CD4-positive, alpha-beta T cell treated with Interleukin-2 at 100 ng/mL for 4 hours (primary cell): Measurements from ENCODE around the gene DOCK11.
"Not testable (repeated sequence)": the region's sequence is repeated elsewhere in the genome, so short reads cannot be mapped to it uniquely, and the experiment has no call there.

Experiments
- DNase-seq: peaks from one replicate; pipeline ENCODE4 v3.0.0-alpha.2; 2020; ENCODE audit warnings: low spot score

Gene DOCK11

DNA sequence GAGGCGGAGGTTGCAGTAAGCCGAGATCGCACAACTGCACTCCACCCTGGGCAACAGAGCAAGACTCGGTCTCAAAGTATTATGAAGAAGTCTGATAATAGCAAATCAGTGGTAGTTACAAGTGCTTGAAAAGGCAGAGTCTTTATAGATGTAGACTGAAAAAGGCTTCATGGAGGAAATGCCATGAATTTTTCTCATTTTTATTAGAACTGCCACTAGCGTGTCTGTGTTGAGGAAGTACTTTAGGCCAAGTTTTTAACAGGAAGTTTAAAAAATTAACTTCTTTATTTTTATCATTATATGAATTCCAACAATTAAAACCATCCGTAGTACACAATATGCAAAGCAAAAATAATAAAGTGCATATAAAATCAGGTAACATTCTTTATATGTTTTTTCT is 199.0 kb downstream of the DOCK11 start:
- no peak for DNase-seq

DNA sequence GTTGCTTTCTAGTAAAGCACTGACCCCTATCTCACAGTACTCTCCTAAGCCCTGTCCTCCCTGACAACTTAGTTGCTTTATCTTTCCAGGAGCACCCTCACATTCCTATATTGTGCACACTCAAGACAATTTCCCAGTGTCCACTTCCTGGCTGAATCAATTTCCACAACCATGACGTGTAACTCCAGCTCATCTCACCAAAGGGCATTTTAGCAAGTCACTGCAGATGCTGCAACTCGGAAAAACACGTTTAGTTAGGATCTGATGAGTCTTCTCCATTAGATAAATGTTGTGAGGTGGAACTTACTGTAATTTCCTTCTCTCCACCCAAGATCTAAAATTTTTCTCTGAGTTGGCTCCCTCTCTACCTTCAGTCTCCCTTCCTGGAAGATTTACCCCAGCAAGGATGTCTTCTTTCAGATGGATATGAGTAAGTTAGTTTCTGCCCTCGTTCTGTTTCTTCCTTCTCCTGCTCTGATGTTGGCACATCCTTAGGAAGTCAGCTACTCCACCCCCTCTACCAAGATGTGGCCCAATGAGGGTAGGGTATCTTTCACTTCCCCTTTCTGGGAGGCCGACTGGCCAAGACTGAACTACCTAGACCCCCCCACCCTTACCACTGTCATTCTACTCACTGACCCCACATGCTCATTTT is 203.0 kb downstream of the DOCK11 start:
- DNase-seq, result no peak

- no peak for DNase-seq
These were observed 207.1 kb downstream of the DOCK11 start for GRCh38 chrX:118702741-118703140.

DNA sequence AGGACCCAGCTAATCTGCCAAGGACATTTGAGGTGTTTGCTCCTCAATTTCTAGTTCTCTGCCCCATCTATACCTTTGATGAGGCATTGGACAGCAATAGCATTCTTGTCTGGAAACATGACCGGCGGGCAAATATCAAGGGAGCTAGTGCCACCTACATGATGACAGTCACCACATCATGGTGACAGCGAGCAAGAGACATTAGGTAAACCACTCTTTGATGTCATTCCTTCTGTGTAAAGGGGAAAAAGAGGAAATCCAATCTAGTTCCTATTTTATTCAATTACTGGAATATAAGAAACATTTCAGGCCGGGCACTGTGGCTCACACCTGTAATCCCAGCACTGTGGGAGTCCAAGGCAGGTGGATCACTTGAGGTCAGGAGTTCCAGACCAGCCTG is 211.1 kb downstream of the DOCK11 start:
- no peak for DNase-seq

DNA sequence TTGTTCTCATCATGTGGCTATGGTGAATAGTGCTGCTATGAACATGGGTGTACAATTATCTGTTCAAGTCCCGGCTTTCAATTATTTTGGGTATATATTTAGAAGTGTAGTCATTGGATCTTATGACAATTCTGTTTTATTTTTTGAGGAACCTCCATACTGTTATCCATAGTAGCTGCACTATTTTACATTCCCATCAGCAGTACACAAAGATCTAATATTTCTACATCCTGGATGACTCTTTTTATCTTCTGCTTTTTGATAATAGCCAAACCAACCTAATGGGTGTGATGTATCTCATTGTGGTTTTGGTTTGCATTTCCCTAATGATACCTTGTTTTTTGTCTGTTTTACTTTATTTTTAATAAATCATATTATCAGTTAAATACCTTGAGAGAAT is 218.9 kb downstream of the DOCK11 start:
- DNase-seq, result no peak

GRCh38 chrX:118715917-118716316 is 220.3 kb downstream of the DOCK11 start:
- not testable (repeated sequence) for DNase-seq

DNA sequence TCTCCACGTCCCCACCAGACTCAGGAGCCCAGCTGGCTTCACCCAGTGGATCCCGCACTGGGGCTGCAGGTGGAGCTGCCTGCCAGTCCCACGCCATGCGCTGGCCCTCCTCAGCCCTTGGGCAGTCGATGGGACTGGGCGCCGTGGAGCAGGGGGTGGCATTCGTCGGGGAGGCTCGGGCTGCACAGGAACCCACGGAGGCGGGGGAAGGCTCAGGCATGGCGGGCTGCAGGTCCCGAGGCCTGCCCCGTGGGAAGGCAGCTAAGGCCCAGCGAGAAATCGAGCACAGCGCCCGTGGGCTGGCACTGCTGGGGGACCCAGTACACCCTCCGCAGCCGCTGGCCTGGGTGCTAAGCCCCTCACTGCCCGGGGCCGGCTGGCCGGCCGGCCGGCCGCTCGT is 221.2 kb downstream of the DOCK11 start:
- not testable (repeated sequence) for DNase-seq

DNA sequence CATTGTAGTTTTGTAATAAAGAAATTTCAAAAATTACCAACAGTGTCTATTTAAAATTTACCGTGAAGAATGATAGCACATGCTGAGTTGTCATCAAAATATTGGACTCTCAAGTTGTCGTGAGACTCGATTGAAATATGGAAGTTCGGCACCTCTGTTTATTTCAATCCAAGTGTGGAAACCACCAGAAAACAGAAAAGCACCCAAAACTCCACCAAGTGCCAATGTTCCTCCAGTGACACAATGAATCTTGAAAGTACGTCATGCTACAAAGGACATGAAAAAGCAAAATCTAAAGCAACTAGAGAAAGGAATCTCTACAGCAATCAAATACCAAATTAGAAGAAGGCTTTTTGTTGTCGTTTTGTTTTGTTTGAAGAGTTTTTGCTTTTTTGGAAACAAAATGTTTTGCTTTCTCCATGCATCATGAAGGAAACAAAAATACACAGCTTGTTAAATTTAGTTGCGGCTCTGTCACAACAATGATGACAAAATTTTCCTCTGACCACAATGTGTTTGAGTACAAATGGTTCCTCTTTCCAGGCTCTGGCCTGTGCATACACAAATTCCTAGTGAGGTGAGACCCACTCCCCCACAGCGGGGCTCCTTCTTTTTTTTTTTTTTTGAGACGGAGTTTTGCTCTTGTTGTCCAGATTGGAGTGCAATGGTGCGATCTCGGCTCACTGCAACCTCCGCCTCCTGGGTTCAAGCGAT is 222.2 kb downstream of the DOCK11 start:
- DNase-seq, result no peak

- no peak for DNase-seq
These were observed 223.1 kb downstream of the DOCK11 start for GRCh38 chrX:118718737-118719136.

DNA sequence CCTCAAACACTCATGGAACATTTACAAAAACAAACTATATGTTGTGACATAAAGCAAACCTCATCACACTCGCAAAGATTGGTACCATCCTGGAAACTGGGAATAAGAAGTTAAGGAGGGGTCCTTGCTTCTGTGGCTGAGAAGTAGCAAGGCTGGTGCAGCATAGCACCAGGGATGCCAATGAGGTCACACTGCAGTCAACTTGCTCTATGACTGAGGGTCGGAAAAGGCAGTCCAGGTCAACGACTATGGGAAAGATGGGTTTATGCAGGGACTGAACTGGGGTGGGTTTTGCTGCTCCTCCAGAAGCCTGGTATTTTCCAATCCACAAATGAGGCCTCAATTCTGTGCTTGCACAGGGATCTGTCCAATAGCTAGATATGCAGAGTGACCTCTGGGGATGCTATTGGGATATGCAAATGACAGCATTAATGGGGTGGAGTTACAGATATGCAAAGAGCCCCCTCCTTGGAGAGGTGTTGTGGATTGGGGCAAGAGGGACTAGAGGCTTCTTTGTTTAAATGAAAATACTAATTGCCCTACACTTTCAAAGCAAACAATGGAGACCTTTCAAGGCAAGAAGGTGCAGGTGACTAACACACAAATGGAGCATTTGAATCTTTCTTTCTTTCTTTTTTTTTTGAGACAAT is 224.6 kb downstream of the DOCK11 start:
- no peak for DNase-seq

- no peak for DNase-seq
These were observed 227.8 kb downstream of the DOCK11 start for GRCh38 chrX:118723376-118723775.

DNA sequence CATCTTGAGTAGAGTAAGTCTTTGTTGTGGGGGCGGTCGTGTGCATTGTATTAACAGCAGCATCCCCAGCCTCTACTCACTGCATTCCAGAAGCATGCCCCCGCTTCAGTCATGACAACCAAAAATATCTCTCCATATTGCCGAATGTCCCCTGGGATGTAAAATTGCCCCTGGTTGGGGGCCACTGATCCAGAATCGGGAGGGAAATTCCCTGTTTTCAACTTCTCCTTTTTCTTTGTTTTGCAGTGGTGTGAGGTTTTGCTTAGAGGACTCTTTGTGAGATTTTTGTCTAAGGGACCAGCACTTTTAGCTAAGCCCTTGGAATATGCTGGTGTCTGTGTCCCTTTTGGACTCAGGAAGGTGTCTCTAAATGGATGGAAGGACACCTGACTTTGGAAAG is 228.8 kb downstream of the DOCK11 start:
- no peak for DNase-seq

DNA sequence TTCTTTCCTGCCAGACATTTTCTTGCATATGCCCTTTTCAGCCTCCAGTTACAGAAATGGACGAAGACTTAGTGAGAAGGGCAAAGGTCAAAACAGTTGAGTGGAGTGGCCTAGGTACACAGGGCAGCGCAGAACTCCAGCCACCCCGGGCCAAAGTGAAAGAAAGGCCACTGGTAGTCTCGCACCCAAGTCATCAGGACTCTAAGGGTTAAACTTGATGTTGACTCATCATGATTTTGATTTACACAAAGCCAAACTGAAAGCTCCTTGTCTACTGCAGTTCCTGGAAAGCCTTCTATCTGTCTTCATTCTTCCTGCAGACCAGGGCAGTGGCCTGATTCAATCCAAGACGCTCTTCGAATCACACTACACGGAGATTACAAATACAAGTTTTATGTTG is 229.2 kb downstream of the DOCK11 start:
- DNase-seq, result no peak

- no peak for DNase-seq
These were observed 230.8 kb downstream of the DOCK11 start for GRCh38 chrX:118726396-118726795.

- DNase-seq, result no peak
These were observed 231.5 kb downstream of the DOCK11 start, which contains the start of gene IL13RA1 for GRCh38 chrX:118726887-118727685. IL13RA1 (plus strand) TSS chrX:118727606; CDS start chrX:118727639, 33 bp downstream.

DNA sequence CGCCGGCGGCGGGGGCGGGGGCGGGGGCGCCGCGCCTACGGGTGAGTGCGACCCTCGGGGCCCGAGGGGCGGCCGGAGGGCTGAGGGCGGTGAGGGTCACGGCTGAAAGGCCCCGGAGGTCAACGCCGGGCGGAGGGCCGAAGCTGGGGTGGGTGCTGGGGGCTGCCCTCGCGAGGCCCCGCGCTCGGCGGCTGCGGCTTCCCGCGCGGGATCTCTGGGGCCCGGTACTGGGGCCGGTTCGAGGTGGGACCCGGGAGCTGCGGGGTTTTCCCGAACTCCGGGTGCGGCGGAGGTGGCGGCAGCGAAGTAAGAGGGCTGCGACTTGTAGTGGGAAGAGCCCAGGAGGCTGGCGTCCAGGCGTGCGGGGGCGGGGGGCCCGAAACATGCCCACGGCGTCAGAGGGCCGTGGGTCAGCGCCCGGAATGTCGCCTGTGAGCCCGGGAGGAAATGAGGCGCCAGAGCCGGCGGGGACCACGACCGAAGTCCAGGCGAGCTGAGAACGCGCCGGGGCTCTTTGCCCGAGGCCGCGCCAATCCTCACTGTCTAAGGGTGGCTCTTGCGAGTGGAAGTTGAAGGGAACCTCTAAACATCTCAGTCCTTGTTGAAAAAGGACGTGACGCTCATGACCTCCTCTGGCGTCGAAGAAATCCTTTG is 232.2 kb downstream of the DOCK11 start:
- DNase-seq, result no peak

DNA sequence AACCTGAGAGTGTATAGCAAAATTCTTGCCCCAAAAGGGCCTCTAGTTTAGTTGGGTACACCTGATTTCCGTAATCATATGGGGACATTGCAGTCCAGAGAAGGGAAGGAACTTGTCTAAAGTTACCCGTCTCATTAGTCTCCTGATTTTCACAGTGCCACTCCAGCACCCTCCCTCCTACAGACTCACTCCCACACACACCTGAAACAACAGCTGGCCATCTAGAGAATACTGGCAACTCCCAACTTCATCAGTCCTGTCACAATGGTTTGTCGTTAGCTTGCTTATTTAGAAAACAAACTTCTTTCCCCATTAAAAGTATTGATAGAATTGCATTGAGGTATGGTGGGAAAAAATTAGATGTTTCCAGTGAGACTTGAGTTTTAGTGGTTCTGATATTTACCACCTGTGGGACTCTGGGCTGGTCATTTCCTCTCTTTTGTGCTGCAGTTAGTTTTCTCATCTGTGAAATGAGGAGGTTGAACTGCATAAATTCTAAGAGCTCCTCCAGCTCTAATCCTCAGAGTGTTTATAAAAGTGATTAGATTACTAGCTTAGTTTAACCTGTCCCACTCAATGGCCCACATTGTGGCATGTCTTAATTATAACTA is 233.5 kb downstream of the DOCK11 start:
- DNase-seq, result no peak

DNA sequence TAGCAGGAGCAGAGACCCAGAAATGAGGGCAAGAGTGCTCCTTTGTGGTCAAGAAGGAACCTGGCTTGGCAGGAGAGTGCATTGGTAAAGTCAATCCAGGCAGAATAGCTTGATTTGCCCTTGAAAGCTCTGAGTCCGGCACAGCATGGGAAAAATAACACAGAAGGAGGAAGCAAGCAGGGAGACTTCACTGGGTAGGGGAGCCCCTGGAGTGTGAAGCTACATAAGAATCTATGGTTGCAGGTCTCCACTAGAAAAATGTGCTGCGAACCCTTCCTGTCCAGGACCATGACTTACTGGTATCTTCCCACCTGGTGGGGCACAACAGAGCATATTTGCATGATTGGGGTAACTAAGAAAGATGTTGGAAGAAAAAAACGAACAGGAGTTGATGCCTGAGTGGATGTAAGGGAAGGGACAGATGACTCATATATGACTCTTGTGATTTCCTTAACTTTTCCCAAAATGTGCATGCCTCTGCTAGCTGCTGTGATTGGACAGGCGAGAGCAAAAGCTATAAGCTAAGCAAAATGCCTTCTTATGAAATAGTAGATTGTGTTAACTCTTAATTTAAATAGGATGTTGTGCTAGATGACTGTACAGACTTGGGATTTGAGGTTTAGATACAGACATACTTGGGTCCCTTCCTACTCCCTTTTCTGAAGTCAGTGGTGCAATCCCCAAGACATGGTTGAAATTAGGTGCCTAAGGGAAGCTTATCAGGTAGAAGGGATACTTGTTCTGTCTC is 235.1 kb downstream of the DOCK11 start:
- DNase-seq, result no peak

DNA sequence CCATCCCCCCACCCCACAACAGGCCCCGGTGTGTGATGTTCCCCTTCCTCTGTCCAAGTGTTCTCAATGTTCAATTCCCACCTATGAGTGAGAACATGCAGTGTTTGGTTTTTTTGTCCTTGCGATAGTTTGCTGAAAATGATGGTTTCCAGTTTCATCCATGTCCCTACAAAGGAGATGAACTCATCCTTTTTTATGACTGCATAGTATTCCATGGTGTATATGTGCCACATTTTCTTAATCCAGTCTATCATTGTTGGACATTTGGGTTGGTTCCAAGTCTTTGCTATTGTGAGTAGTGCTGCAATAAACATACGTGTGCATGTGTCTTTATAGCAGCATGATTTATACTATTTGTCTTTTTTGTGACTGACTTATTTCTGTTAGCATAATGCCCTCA is 236.9 kb downstream of the DOCK11 start:
- not testable (repeated sequence) for DNase-seq

- DNase-seq, result no peak
These were observed 239.3 kb downstream of the DOCK11 start for GRCh38 chrX:118734909-118735308.
